8988T (cell line): ENCODE measurements around the gene PASK.
"Not testable (repeated sequence)": the region's sequence is repeated elsewhere in the genome, so short reads cannot be mapped to it uniquely, and the experiment has no call there.

Experiments
- DNase-seq: peaks from one replicate; pipeline ENCODE4 v3.0.0; 2011

PASK gene

GRCh38 chr2:241148891-241149674 lies at the start of gene PASK:
TSS of gene PASK (minus strand) at chr2:241149472. CDS start at chr2:241143032, 6,440 bp downstream.
- DNase-seq, result peak; percentile 83

GRCh38 chr2:241198381-241199279 lies 49.4 kb upstream of the PASK start:
- DNase-seq, result no peak

DNA sequence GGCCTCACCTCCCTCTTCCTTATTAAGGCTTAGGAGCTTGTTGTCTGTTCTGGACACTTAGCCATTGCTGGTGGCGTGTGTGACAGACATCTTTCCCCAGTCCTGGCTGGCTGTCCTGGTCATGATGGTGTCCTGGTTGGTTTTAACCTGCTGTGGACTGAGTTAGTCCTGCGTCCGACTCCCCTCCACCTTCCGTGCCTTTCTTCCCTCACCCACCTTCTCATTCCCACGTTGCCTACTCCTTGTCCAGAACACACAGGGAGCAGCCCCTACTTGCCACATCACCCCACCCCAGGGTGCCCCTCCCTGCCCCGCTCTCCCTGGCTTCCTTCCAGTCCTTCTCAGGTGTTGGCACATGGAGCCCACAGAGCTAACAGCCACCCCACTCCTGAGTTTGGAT lies 48.7 kb upstream of the PASK start:
- peak; percentile 13 for DNase-seq

DNA sequence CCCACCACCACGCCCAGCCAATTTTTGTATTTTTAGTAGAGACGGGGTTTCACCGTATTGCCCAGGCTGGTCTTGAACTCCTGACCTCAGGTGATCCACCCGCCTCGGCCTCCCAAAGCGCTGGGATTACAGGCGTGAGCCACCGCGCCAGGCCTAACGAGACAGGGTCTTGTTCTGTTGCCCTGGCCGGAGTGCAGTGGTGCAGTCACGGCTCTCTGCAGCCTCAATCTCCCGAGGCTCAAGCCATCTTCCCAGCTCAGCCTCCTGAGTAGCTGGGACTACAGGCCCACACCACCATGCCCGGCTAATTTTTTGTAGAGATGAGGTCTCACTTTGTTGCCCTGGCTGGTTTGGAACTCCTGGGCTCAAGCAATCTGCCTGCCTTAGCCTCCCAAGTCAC lies 48.0 kb upstream of the PASK start:
- not testable (repeated sequence) for DNase-seq

DNA sequence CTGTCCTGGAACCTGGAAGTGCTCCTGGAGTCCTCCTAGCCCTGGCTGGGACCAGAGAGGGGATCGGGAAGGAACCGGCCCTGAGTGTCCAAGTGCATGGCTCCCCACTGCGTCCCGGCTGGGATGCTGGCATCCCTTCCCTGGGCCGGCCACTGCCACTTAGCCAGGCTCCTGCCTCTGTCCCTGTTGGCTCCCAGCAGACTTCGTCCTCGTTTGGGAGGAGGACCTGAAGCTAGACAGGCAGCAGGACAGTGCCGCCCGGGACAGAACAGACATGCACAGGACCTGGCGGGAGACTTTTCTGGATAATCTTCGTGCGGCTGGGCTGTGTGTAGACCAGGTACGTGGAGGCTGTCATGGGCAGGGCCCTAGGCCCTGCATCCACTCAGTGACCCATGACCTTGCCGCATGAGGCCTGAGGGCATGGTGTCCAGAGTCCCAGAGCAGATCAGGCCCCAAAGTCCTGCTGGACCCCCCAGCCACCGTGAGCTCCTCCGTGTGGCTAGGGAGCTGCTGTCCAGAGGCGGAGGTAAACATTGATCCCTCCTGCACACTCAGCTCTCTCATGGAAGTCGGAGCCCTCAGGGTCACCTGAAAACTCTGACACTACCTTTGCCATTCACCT lies 46.3 kb upstream of the PASK start:
- no peak for DNase-seq

DNA sequence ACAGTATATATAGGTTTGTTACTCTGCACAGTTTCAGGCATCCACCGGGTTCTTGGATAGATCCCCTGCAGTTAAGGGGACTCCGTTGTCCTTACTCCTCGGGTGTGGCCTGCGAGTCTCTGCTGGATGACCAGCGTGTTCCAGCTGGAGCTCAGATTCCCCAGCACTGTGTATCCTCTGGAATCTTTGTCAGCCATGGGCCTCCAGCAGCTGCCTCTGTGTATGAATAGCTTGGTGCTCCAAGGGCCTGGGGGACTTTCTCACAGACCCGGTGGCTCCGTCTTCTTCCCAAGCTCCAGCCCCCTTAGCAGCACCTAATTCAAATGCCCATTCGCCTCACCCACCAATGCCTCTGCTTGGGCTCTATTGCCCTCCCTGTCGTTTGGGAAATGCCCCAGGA lies 45.5 kb upstream of the PASK start:
- DNase-seq, result no peak

DNA sequence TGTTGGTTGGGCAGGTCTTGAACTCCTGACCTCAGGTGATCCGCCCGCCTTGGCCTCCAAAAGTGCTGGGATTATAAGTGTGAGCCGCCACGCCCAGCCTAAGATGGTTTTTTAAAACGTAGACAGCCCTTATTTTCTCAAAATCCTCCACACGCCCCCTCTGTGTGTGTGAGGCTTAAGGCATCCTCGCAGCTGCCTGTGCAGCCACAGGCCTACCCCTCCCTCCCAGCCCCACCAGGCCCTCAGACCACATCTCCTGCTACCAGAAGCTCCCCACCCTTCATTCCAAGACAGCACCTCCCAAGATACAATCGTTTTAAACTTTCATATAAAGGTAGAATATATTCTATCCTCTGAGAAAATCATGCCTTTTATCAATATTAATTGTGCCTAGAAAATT lies 44.0 kb upstream of the PASK start:
- no peak for DNase-seq

- DNase-seq, result no peak
Measured at GRCh38 chr2:241191081-241191480, 41.8 kb upstream of the PASK start.

DNA sequence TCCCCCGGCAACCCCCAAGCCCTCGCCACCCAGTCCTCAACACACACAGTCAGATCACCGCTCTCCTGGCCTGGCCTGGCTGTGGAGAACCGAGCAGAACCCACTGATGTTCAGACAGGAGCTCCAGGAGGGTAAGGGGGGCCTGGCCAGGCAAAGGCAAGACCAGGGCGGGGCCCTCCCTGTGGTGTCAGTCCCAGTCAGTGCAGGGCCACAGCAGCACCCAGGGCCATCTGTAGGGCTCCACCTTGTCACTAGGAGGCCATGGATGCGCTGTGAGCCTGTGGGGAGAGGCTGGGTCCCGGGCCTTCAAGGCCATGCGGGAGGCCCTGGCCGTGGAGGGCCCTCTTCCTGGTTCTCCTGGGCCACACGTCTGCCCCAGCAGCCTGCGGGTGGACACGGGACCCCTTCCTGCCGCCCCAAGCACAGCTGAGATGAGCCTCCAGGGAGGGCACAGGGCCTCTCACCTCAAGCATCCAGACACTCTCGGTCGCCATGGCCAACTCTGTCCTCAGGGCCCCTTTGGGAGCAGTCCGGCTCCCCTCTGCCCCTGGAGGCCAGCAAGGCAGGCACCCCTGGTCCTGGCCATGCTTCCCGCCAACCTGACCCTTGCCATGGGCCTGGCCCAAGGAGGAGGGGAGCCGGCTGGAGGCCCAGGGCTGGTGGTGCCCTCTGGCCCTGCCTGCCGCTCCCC lies 41.2 kb upstream of the PASK start:
- peak; percentile 55 for DNase-seq

DNA sequence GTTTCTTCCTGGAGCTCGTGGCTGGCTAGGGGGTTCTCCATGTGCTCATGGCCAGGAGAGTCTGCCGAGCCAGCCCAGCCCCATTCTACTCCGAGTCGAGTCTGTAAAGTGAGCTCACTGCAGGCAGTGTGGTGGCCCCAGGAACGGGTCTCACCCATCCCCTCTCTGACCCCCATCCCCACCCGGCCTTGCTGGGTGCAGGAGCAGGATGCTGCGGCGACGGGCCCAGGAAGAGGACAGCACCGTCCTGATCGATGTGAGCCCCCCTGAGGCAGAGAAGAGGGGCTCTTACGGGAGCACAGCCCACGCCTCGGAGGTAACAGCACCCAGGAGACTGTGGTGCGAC lies 40.6 kb upstream of the PASK start:
- DNase-seq, result no peak

- DNase-seq, result peak; percentile 24
Measured at GRCh38 chr2:241189093-241189855, 40.0 kb upstream of the PASK start.

GRCh38 chr2:241188361-241189092 lies 39.3 kb upstream of the PASK start, which contains the start of gene ANO7:
TSS of gene ANO7 (plus strand) at chr2:241188677. CDS start at chr2:241190064, 1,387 bp downstream.
- no peak for DNase-seq

DNA sequence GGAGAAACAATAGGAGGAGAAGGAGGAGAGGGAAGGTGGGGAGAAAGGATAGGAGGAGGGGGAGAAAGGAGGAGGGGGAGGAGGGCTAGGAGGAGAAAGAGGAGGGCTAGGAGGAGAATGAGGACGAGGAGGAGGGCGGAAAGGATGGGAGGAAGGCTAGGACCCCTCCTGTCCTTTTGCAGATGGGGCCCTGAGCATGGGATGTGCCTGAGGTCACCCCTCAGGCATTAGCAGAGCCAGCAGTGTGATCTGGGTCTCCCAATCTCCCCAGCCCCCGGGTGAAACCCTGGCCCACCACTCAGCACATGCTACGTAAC lies 38.6 kb upstream of the PASK start:
- no peak for DNase-seq

- no peak for DNase-seq
Measured at GRCh38 chr2:241187101-241187917, 38.0 kb upstream of the PASK start.

DNA sequence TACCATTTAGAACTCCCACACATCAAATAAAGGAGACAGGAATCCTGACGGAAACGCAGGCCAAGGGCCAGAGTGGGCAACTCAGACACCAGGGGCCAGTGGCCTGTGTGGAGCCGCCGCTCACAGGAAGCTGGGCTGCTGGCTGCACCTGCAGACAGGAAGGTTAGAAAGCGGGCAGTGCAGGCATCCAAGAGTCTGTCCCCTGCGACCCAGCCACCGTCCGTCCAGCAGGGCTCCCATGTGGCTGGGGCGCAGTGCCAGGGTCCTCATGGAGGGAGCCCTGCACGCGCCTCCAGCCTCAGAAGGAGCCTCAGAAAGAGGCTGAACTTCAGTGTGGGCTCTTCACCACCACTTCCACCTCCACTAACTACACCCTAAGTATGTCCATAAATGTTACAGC lies 36.7 kb upstream of the PASK start:
- no peak for DNase-seq

- no peak for DNase-seq
Measured at GRCh38 chr2:241184901-241185300, 35.6 kb upstream of the PASK start.

GRCh38 chr2:241183221-241183620 lies 33.9 kb upstream of the PASK start:
- no peak for DNase-seq

GRCh38 chr2:241182531-241183133 lies 33.4 kb upstream of the PASK start:
- DNase-seq, result no peak

DNA sequence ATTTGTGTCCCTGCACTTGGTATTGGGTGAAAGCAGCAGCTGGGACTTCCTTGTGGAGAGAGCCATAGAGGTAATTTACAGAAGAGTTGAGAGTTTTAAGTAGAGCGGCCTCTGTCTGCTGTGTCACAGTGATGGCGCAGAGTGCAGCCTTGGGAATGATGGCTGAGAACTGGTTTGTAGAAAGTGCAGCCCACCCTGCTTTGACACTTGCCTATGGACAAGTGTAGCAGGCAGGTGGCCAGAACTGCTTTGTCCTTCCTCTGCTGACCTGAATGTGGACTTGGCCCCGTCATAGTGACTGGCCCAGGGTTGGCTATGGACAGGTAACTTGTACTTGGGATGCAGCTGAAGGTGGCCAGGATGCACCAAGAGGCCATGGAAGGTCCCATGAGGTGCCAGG lies 32.9 kb upstream of the PASK start:
- DNase-seq, result no peak

GRCh38 chr2:241180495-241180894 lies 31.2 kb upstream of the PASK start:
- no peak for DNase-seq
